ENCODE data around the gene ZBTB12. TPM values are rescaled to one million over a fixed set of nuclear protein-coding genes. Genes with fewer than 3 reads are reported as not detected.
"Not testable (repeated sequence)": the region's sequence is repeated elsewhere in the genome, so short reads cannot be mapped to it uniquely, and the experiment has no call there.

The ZBTB12 gene
- total RNA-seq, 2 experiments from 2014 or later, result 3.1 to 3.2 TPM

GRCh38 chr6:31932137-31932536, 30.3 kb upstream of the ZBTB12 start:
- not testable (repeated sequence) for H3K36me3 Mint-ChIP-seq, H3K4me1 Mint-ChIP-seq, DNase-seq, H3K27me3 Mint-ChIP-seq, H3K9me3 Mint-ChIP-seq, H3K4me3 Mint-ChIP-seq, H3K27ac Mint-ChIP-seq

DNA sequence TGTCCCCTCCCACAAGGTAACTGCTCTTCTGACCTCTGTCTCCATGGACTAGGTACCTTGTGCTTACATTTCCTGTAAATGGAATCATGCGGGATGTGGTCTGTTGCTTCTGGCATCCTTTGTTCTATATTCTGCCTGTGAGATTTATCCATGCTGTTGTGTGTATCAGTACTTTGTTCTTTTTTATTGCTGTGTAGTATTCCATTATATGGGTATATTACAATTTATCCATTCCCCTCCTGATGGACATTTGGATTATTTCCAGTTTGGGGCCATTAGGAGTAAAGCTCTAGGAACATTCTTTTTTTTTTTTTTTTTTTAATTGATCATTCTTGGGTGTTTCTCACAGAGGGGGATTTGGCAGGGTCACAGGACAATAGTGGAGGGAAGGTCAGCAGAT, 29.1 kb upstream of the ZBTB12 start:
- Mint-ChIP-seq H3K27ac (no peak overlapping the region), H3K27me3 (no peaks in the 10 kb centered on the region), H3K4me3 (no peak overlapping the region), H3K4me1 (no peaks in the 10 kb centered on the region), H3K9me3 (no peaks in the 10 kb centered on the region), H3K36me3 (no peaks in the 10 kb centered on the region)
- DNase-seq, result no peak

DNA sequence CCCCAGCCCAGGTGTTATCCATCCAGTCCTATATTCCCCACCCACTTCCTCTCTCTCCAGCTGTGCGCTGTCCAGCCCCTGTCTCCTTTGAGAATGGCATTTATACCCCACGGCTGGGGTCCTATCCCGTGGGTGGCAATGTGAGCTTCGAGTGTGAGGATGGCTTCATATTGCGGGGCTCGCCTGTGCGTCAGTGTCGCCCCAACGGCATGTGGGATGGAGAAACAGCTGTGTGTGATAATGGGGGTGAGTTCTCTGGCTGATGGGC, 26.7 kb upstream of the ZBTB12 start:
- H3K4me1 Mint-ChIP-seq, result peaks cover 2% of the 10 kb centered on the region
- no peaks in the 10 kb centered on the region for H3K36me3 Mint-ChIP-seq
- DNase-seq, result no peak
- no peak overlapping the region for H3K27ac Mint-ChIP-seq
- no peaks in the 10 kb centered on the region for H3K27me3 Mint-ChIP-seq
- no peak overlapping the region for H3K4me3 Mint-ChIP-seq
- H3K9me3 Mint-ChIP-seq, result no peaks in the 10 kb centered on the region

GRCh38 chr6:31927863-31928671, 26.2 kb upstream of the ZBTB12 start:
- no peaks in the 10 kb centered on the region for H3K9me3 Mint-ChIP-seq
- no peak overlapping the region for H3K4me3 Mint-ChIP-seq
- H3K4me1 Mint-ChIP-seq, result peaks cover 2% of the 10 kb centered on the region
- DNase-seq, result no peak
- H3K27me3 Mint-ChIP-seq, result no peaks in the 10 kb centered on the region
- no peak overlapping the region for H3K27ac Mint-ChIP-seq
- H3K36me3 Mint-ChIP-seq, result no peaks in the 10 kb centered on the region

DNA sequence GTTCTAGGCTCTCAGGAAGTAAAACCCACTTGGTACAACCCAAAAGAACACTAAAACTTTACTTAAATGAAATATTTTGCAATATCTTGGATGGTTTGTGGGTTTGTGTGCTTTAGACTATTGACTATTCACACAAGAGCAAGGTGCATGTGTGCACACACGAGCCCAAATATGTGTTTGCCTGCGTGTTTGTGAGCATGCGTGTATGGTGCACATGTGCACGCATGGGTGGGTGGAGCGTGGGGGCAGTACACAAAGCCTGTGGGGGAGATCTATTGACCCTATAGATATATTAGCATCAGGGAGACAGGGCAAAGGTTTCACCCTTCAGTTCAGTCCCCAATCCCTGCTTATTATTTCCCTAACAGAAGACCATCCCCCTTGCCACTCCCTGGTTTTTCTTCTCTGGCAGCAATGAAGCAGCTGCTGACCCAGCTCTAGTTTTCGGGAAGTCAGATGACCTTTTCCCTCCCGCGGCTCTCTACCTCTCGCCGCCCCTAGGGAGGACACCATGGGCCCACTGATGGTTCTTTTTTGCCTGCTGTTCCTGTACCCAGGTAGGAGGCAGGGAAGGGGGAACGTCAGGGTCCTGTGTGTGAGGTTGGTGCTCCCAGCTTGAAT, 25.5 kb upstream of the ZBTB12 start, which contains the start of gene C2:
Gene C2, plus strand, starts transcription at position 476 of the 621 bp plus-strand sequence. Its CDS starts 36 bp downstream, at position 512.
- Mint-ChIP-seq H3K4me3 (no peak within 1 kb of the TSS), H3K36me3 (no peaks in the 10 kb centered on the region)

GRCh38 chr6:31922942-31923341, 21.1 kb upstream of the ZBTB12 start:
- H3K27ac Mint-ChIP-seq, result no peak overlapping the region
- no peak for DNase-seq
- no peak overlapping the region for H3K4me3 Mint-ChIP-seq
- H3K36me3 Mint-ChIP-seq, result no peaks in the 10 kb centered on the region
- H3K9me3 Mint-ChIP-seq, result no peaks in the 10 kb centered on the region
- peaks cover 2% of the 10 kb centered on the region for H3K4me1 Mint-ChIP-seq
- no peaks in the 10 kb centered on the region for H3K27me3 Mint-ChIP-seq

More for the DNA sequence above, 25.5 kb upstream of the ZBTB12 start, which contains the start of gene C2:
- Mint-ChIP-seq H3K27ac (no peak within 1 kb of the TSS), H3K4me1 (peaks cover 2% of the 10 kb centered on the region), H3K27me3 (no peaks in the 10 kb centered on the region), H3K9me3 (no peaks in the 10 kb centered on the region)
- no peak for DNase-seq

- Mint-ChIP-seq H3K27ac (no peak overlapping the region), H3K27me3 (no peaks in the 10 kb centered on the region), H3K36me3 (no peaks in the 10 kb centered on the region), H3K4me1 (peaks cover 2% of the 10 kb centered on the region), H3K4me3 (no peak overlapping the region), H3K9me3 (no peaks in the 10 kb centered on the region)
- DNase-seq, result no peak
Measured at GRCh38 chr6:31920811-31921210, 18.9 kb upstream of the ZBTB12 start.

- no peak for DNase-seq
- H3K4me1 Mint-ChIP-seq, result no peaks in the 10 kb centered on the region
- no peaks in the 10 kb centered on the region for H3K9me3 Mint-ChIP-seq
- no peaks in the 10 kb centered on the region for H3K27me3 Mint-ChIP-seq
- H3K36me3 Mint-ChIP-seq, result no peaks in the 10 kb centered on the region
- no peak overlapping the region for H3K4me3 Mint-ChIP-seq
- no peak overlapping the region for H3K27ac Mint-ChIP-seq
Measured at GRCh38 chr6:31919624-31920303, 17.9 kb upstream of the ZBTB12 start.

DNA sequence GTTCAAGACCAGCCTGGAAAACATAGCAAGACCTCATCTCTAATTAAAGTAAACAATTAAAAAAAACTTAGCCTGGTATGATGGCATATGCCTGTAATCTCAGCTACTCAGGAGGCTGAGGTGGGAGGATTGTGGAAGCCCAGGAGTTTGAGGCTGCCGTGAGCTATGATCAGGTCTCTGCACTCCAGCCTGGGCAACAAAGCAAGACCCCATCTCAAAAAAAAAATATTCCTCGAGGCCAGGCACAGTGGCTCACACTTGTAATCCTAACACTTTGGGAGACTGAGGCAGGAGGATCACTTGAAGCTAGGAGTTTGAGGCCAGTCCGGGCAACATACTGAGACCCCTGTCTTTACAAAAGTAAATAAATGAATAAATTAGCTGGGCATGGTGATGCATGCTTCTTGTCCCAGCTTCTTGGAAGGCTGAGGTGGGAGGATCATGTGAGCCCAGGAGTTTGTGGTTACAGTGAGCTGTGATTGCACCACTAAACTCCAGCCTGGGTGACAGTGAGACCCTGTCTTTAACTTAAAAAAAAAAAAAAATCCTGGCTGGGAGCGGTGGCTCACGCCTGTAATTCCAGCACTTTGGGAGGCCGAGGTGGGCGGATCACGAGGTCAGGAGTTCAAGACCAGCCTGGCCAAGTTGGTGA, 16.3 kb upstream of the ZBTB12 start:
- Mint-ChIP-seq H3K27me3 (no peaks in the 10 kb centered on the region), H3K4me1 (no peaks in the 10 kb centered on the region)

DNA sequence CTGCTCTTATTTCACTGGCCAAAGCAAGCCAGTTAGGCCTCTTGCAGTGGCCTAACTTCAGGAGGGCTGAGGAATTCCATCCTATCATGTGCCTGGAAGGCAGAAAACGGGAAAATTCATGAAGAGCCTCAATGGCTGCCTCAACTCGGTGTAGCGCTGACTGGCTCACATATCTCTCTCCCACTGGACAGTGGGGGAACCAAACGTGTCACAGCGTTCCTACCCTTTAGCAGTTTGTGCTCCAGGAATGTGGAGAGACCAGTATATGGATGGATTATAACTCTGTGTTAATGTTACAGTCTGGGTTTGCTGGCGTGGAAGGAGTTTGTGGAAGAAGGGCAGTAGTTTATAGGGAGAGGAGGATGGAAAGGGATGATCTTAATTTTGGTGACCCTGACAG, 13.9 kb upstream of the ZBTB12 start:
- Mint-ChIP-seq H3K27ac (no peak overlapping the region), H3K9me3 (no peaks in the 10 kb centered on the region), H3K27me3 (peaks cover 7% of the 10 kb centered on the region), H3K36me3 (no peaks in the 10 kb centered on the region), H3K4me1 (no peaks in the 10 kb centered on the region), H3K4me3 (no peak overlapping the region)
- DNase-seq, result no peak

More for the DNA sequence above, 16.3 kb upstream of the ZBTB12 start:
- Mint-ChIP-seq H3K27ac (no peak overlapping the region), H3K36me3 (no peaks in the 10 kb centered on the region), H3K9me3 (no peaks in the 10 kb centered on the region), H3K4me3 (no peak overlapping the region)
- DNase-seq, result no peak

DNA sequence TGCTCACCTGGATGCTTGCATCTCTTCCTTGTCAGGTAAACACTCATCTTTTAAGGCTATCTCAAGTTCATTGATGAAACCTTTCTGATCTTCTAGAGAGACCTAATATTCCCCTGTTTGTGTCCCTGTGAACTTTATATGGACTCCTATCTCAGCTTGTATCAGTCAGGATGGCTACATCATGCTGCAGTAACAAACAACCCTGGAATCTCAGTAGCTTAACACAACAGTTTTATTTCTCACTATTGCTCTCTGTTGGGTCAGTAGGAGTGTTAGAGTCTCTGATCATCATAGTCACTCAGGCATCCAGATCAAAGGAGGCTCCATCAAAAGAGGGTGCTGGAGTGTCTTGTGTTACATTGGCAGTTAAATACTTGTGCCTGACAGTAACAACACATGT, 13.5 kb upstream of the ZBTB12 start:
- DNase-seq, result no peak
- no peak overlapping the region for H3K27ac Mint-ChIP-seq
- no peaks in the 10 kb centered on the region for H3K36me3 Mint-ChIP-seq
- no peaks in the 10 kb centered on the region for H3K9me3 Mint-ChIP-seq
- H3K27me3 Mint-ChIP-seq, result peaks cover 7% of the 10 kb centered on the region
- H3K4me1 Mint-ChIP-seq, result peaks cover under 1% of the 10 kb centered on the region
- H3K4me3 Mint-ChIP-seq, result no peak overlapping the region

- H3K4me3 Mint-ChIP-seq, result no peak overlapping the region
- H3K36me3 Mint-ChIP-seq, result no peaks in the 10 kb centered on the region
- H3K27ac Mint-ChIP-seq, result no peak overlapping the region
- no peak for DNase-seq
- no peaks in the 10 kb centered on the region for H3K9me3 Mint-ChIP-seq
- peaks cover 3% of the 10 kb centered on the region for H3K4me1 Mint-ChIP-seq
- peaks cover 11% of the 10 kb centered on the region for H3K27me3 Mint-ChIP-seq
Measured at GRCh38 chr6:31911826-31912585, 10.1 kb upstream of the ZBTB12 start.

DNA sequence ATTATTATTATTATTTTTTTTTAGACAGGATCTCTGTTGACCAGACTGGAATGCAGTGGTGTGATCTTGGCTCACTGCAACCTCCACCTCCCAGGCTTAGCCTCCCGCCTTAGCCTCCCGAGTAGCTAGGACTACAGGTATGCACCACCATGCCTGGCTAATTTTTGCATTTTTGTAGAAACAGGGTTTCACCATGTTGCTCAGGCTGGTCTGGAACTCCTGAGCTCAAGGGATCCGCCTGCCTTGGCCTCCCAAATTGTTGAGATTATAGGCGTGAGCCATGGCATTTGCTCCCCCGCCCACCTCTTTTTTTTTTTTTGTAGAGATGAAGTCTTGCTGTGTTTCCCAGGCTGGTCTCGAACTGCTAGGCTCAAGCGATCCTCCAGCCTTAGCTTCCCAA, 7.4 kb upstream of the ZBTB12 start:
- not testable (repeated sequence) for H3K36me3 Mint-ChIP-seq, H3K4me3 Mint-ChIP-seq, H3K27ac Mint-ChIP-seq, H3K4me1 Mint-ChIP-seq, H3K9me3 Mint-ChIP-seq, DNase-seq
- H3K27me3 Mint-ChIP-seq, result peaks cover 11% of the 10 kb centered on the region

DNA sequence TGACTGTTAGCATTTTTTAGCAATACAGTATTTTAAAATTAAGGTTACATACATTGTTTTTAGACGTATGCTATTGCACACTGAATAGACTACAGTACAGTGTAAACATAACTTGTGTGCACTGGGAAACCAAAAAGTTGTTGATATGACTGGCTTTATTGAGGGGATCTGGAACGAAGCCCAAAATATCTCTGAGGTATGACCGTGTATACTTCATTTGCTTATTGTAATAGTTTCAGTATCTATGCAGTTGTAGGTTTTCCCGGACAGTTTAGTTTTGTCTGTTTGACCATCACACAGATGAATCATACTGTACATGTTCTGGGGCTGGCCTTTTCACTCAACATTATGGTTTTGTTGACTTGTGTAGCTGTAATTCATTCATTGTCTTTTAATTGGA, 6.9 kb upstream of the ZBTB12 start:
- no peak overlapping the region for H3K27ac Mint-ChIP-seq
- H3K4me3 Mint-ChIP-seq, result no peak overlapping the region
- no peaks in the 10 kb centered on the region for H3K36me3 Mint-ChIP-seq
- H3K9me3 Mint-ChIP-seq, result no peaks in the 10 kb centered on the region
- no peak for DNase-seq
- H3K4me1 Mint-ChIP-seq, result peaks cover 3% of the 10 kb centered on the region
- peaks cover 11% of the 10 kb centered on the region for H3K27me3 Mint-ChIP-seq

DNA sequence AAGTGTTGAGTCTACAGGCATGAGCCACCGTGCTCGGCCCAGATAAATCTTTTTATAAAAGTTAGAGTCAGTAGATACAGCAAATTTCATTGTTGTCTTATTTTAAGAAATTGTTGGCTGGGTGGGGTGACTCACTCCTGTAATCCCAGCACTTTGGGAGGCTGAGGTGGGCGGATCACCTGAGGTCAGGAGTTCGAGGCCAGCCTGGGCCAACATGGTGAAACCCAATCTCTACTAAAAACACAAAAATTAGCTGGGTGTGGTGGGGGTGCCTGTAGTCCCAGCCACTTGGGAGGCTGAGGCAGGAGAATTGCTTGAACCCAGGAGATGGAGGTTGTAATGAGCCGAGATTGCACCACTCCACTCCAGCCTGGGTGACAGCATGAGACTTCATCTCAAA, 6.4 kb upstream of the ZBTB12 start:
- not testable (repeated sequence) for H3K9me3 Mint-ChIP-seq, H3K4me1 Mint-ChIP-seq, H3K36me3 Mint-ChIP-seq, H3K27ac Mint-ChIP-seq, DNase-seq, H3K4me3 Mint-ChIP-seq
- peaks cover 11% of the 10 kb centered on the region for H3K27me3 Mint-ChIP-seq

Data from activated naive CD8-positive, alpha-beta T cell treated with anti-CD3 and anti-CD28 coated beads for 36 hours (primary cell).